Endodermal cell (in vitro differentiated cells): Measurements from ENCODE around the gene IRX2. TPM values are rescaled to one million over a fixed set of nuclear protein-coding genes. Genes with fewer than 3 reads are reported as not detected.
A peak's percentile ranks its signal among the peaks of the same experiment; 100 is the strongest.

Source experiments
- DNase-seq: peaks from one replicate; pipeline ENCODE4 v3.0.0-alpha.2; 2017
- H3K27ac ChIP-seq: 2 replicates; pipeline ENCODE4 v1.5.1; 2013; ENCODE audit warnings: mild to moderate bottlenecking, low read depth, low read length, moderate library complexity
- H3K27me3 ChIP-seq: 2 replicates; pipeline ENCODE4 v1.6.1; 2013; ENCODE audit warnings: mild to moderate bottlenecking, low read length, moderate library complexity; ENCODE audit not compliant: insufficient read depth, control insufficient read depth, poor library complexity, severe bottlenecking
- H3K36me3 ChIP-seq: 2 replicates; pipeline ENCODE4 v1.7.0; 2013; ENCODE audit warnings: mild to moderate bottlenecking, low read length, moderate library complexity; ENCODE audit not compliant: control insufficient read depth, insufficient read depth
- H3K4me1 ChIP-seq: one replicate; pipeline ENCODE4 v1.7.0; 2013; ENCODE audit warnings: low read length; ENCODE audit not compliant: control insufficient read depth, insufficient read depth
- H3K4me3 ChIP-seq: 2 replicates; pipeline ENCODE4 v1.5.1; 2013; ENCODE audit warnings: mild to moderate bottlenecking, low read length, moderate library complexity
- H3K9ac ChIP-seq: 2 replicates; pipeline ENCODE4 v1.6.1; 2013; ENCODE audit warnings: mild to moderate bottlenecking, low read length, moderate library complexity; ENCODE audit not compliant: poor library complexity, severe bottlenecking; ENCODE audit errors: extremely low read depth
- H3K9me3 ChIP-seq: 2 replicates; pipeline ENCODE4 v1.6.1; 2013; ENCODE audit warnings: mild to moderate bottlenecking, low read length, moderate library complexity; ENCODE audit not compliant: control insufficient read depth
- H3K27ac Mint-ChIP-seq: 2 replicates; pipeline ENCODE4 v1.8.0; 2020; ENCODE audit warnings: mixed read lengths
- H3K27me3 Mint-ChIP-seq: 2 replicates; pipeline ENCODE4 v1.8.0; 2021; ENCODE audit warnings: mild to moderate bottlenecking, mixed read lengths; ENCODE audit not compliant: insufficient read depth
- H3K36me3 Mint-ChIP-seq: 2 replicates; pipeline ENCODE4 v1.8.0; 2020; ENCODE audit warnings: low read depth, mixed read lengths
- H3K4me1 Mint-ChIP-seq: 2 replicates; pipeline ENCODE4 v1.8.0; 2020; ENCODE audit warnings: mixed read lengths
- H3K4me3 Mint-ChIP-seq: 2 replicates; pipeline ENCODE4 v1.8.0; 2020; ENCODE audit warnings: mild to moderate bottlenecking, moderate library complexity, mixed read lengths
- H3K9me3 Mint-ChIP-seq: 2 replicates; pipeline ENCODE4 v1.8.0; 2020; ENCODE audit warnings: mild to moderate bottlenecking, mixed read lengths
- CTCF ChIP-seq: fragments of 200-600 bp; sonication (generic); conservative IDR thresholded peaks from 2 replicates; pipeline ENCODE4 v1.5.0; 2021; ENCODE audit warnings: antibody characterized with exemption, mild to moderate bottlenecking
- WGBS, 2 experiments: methylation state at CpG; one replicate each; pipeline versions ENCODE4 v1.1.5 to v1.1.7; 2013; ENCODE audit warnings: missing lambda C conversion rate in 2 of 2, mixed read lengths in 1 of 2; ENCODE audit not compliant: insufficient coverage in 1 of 2, insufficient read length in 1 of 2; 5-methylcytosine and 5-hydroxymethylcytosine counted together
- total RNA-seq, 2 donors: library from RNA; stranded (reverse); fragmentation: NEBNext Ultra II Directional in 1 of 2; extraction: Animal tissue kit (Norgen Biotek cat#: 25700) in 1 of 2; gene quantifications; 2 replicates in 1 of 2; 3 replicates in 1 of 2; pipeline ENCODE4 v1.2.1, GENCODE V29; 2021

The IRX2 gene
- total RNA-seq, 2 donors from 2014 or later = 4.2 to 6.9 TPM

- Mint-ChIP-seq H3K27me3 (peaks cover 40% of the 10 kb centered on the region), H3K4me1 (no peaks in the 10 kb centered on the region), H3K36me3 (no peaks in the 10 kb centered on the region), H3K9me3 (no peaks in the 10 kb centered on the region), H3K4me3 (no peak overlapping the region), H3K27ac (no peak overlapping the region)
- Histone ChIP-seq H3K36me3 (no peaks in the 10 kb centered on the region), H3K4me1 (no peaks in the 10 kb centered on the region), H3K4me3 (no peak overlapping the region), H3K27ac (no peak overlapping the region), H3K27me3 (peaks cover 7% of the 10 kb centered on the region), H3K9me3 (no peaks in the 10 kb centered on the region), H3K9ac (no peak overlapping the region)
- no peak for TF ChIP-seq CTCF
- WGBS, 2 experiments = 89 to 98% methylated on average over 7 of the region's 7 CpGs
- peak; percentile 19 for DNase-seq
Measured at GRCh38 chr5:2722901-2723300, 28.6 kb downstream of the IRX2 start.

- Histone ChIP-seq H3K36me3 (no peaks in the 10 kb centered on the region), H3K4me3 (no peak overlapping the region), H3K27me3 (peaks cover 7% of the 10 kb centered on the region), H3K9me3 (no peaks in the 10 kb centered on the region), H3K4me1 (no peaks in the 10 kb centered on the region), H3K9ac (no peak overlapping the region), H3K27ac (no peak overlapping the region)
- H3K9me3 Mint-ChIP-seq = no peaks in the 10 kb centered on the region
- H3K27me3 Mint-ChIP-seq = peaks cover 40% of the 10 kb centered on the region
- no peak for TF ChIP-seq CTCF
- H3K36me3 Mint-ChIP-seq = no peaks in the 10 kb centered on the region
- WGBS, 2 experiments = 90 to 92% methylated on average over 2 to 5 of the region's 7 CpGs
- H3K4me1 Mint-ChIP-seq = no peaks in the 10 kb centered on the region
- peak; percentile 8 for DNase-seq
- H3K4me3 Mint-ChIP-seq = no peak overlapping the region
- no peak overlapping the region for H3K27ac Mint-ChIP-seq
Measured at GRCh38 chr5:2721385-2722138, 29.9 kb downstream of the IRX2 start.

- Histone ChIP-seq H3K4me1 (no peaks in the 10 kb centered on the region), H3K27me3 (peaks cover 7% of the 10 kb centered on the region), H3K36me3 (no peaks in the 10 kb centered on the region), H3K9me3 (no peaks in the 10 kb centered on the region), H3K4me3 (no peak overlapping the region), H3K27ac (no peak overlapping the region), H3K9ac (no peak overlapping the region)
- H3K4me3 Mint-ChIP-seq = no peak overlapping the region
- no peak for TF ChIP-seq CTCF
- H3K36me3 Mint-ChIP-seq = no peaks in the 10 kb centered on the region
- no peak overlapping the region for H3K27ac Mint-ChIP-seq
- H3K4me1 Mint-ChIP-seq = no peaks in the 10 kb centered on the region
- no peaks in the 10 kb centered on the region for H3K9me3 Mint-ChIP-seq
- H3K27me3 Mint-ChIP-seq = peaks cover 51% of the 10 kb centered on the region
- 92% methylated on average over 2 to 6 of the region's 6 CpGs for WGBS, 2 experiments
- no peak for DNase-seq
Measured at GRCh38 chr5:2719332-2719731, 32.1 kb downstream of the IRX2 start.
